GM19099 (cell line): ENCODE results near the gene SLC16A3.

Experiments used
- POLR2A ChIP-seq: IDR thresholded peaks from 3 replicates; pipeline ENCODE4 v1.6.1; 2011; ENCODE audit warnings: low read depth; ENCODE audit not compliant: insufficient read length; ENCODE audit errors: extremely low read depth

Gene SLC16A3

DNA sequence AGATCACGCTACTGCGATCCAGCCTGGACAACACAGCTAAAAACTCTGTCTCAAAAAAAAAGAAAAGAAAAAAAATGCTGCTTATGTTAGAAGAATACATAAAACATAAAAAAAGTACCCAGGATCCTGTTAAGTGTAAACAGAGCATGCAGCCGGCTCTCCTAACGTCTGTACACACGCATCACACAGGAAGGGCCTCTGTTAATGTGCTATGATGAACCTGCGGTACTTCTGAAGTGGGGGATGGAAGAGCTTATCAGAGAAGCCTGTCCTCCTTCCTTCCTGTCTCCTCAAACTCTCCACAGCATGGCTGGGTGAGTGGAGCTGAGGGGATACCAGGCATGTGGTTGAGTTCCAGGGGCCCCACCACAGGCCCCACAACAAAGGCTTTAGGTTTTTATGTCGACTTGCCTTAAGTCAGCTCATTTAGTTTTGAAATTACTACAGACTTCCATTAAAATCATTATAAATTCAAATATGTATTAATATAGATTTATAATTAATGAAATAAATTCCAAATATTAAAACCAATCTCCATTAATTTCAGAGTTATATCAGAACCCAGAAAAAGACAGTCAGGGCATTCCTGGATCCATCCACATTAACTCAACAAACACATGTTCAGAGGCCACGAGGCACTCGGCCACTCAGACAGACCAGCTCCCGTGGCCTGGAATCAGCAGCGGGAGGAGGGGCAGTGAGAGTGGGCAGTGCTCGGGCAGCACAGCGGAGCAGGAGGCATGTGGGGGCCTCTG is 27.9 kb upstream of the SLC16A3 start:
- TF ChIP-seq POLR2A, result no peak

DNA sequence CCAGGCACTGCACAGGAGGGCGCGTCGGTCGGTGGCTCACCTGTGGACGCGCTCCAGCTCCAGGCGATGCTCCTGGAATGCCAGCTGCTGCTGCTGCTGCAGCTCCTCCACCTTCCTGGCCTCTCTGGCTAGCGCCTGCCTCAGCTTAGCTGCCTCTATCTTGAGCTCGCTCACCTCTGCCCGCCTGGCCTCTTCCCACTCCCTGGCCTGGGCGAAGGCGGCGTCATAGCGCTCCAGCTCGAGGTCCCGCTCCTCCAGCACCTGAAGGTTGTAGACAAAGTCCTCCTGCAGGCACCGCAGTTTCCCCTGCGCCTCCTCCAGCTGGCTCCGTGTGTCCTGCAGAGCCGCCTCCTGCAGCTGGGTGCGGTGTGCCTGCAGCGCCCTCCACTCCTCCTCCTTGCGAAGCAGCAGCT is 27.3 kb upstream of the SLC16A3 start:
- no peak for TF ChIP-seq POLR2A

DNA sequence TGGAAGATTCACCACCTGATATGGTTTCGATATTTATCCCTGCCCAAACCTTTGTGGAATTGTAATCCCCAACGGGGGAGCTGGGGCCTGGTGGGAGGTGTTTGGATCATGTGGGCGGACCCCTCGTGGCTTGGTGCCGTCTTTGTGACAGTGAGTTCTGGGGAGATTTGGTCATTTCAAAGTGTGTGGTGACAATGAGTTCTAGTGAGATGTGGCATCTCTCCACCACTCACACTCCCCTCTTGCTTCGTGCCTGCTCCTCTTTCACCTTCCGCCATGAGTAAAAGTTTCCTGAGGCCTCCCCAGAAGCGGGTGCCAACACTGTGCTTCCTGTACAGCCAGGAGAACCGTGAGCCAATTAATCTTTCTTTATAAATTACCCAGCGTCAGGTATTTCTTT is 25.9 kb upstream of the SLC16A3 start:
- no peak for TF ChIP-seq POLR2A

DNA sequence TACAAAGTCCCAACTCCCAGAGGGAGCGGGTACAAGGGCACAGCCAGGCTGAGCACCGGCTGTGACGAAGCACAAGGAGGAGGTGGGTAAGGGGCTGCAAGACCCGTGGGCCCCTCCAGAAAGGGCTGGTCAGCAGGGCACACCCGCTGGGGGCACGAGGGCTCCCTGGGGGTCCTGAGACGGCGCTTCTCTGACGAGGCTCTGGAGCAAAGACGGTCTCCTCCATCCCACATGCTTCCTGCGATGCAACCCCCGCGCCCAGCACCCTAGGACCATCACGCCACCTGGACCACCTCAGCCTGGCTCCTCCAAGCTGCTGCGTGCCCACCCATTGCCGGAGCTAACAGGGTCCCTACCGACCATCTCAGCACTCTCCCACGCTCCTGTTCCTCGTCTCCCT is 24.9 kb upstream of the SLC16A3 start:
- TF ChIP-seq POLR2A, result no peak

DNA sequence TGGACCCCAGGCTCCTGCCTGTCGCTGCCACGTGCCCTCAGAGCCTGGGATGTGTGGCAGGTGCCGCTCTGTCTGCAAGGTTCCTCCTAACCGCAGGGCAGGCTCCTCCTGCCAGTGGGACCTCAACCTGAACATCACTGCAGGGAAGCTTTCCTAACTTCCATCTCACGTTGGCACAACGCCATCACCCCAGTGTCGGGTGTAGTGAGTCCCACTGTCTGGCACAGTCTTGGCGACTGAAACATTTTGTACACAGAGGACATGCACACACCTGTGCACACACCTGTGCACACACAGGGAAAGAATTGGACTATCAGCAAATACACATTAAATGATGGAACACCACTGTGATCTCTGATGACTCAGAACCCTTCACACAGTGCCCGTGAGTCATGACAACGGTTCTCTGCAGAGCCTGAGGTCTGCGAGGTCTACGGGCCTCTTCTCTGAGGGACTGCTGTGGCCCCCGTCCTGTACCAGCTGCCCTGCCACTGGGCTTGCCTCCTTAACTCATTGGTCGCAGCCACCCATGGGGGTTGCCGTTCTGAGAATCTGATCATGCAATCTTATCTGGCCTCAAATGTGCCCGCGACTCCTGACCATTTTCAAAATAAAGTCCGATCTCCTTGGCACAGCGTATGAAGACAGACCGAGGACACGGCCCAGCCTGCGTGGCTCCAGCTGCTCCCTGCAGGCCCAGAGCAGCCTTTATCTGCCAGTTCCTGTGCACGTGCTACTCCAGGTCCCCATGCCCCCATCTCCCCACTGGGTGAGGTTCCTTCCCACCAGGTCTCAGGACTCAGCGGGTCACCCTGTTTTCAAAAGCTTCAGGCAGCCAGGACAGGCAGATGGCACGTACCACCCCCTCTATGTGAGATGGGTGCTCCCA is 23.8 kb upstream of the SLC16A3 start:
- no peak for TF ChIP-seq POLR2A

DNA sequence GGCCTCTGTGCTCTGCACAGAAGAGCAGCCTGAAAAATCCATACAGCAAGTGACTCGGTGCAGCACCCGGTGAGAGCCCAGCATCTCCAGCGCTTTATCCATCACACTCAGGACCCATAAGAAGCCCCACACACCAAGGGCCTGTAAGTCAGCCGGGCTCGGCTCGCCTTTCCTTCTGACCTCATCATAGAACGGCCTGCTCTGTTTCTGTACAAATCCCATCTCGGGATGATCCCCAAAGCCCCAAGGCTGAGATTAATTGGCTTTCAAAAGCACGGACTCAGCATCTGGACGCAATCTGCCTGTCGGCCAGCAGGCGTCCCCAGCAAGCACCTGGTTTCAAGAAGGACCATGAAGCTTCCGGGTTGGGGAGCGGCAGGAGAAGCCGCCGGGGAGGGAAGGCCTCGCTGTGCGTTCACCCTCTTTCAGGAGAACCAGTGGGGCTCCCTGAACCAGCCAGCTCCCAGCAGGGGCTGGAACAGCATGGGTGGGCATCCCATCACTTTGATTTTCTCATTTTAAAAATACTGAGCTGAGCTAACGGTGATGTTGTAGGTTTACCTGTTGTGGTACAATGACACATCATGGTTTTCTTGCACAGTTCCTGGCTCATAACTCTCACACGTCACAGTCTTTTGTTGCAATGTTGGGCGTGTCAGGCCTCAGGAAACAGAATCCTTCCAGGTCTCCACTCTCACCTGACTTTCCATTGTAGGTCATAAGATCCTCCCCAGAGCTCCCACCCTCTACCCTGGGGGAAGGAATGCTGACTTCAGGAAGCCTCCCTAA is 22.9 kb upstream of the SLC16A3 start:
- peak; percentile 89 for TF ChIP-seq POLR2A

GRCh38 chr17:82212331-82213250 is 16.3 kb upstream of the SLC16A3 start, which contains the start of gene CCDC57:
CCDC57 (minus strand) TSS chr17:82212842; CDS start chr17:82201944, 10,898 bp downstream.
- peak; percentile 45 for TF ChIP-seq POLR2A

- TF ChIP-seq POLR2A, result no peak
Observed at GRCh38 chr17:82213251-82214011, 15.4 kb upstream of the SLC16A3 start.

GRCh38 chr17:82214012-82214628 is 14.7 kb upstream of the SLC16A3 start:
- TF ChIP-seq POLR2A, result no peak

- TF ChIP-seq POLR2A, result no peak
Observed at GRCh38 chr17:82215095-82215971, 13.5 kb upstream of the SLC16A3 start.

- no peak for TF ChIP-seq POLR2A
Observed at GRCh38 chr17:82215972-82216300, 12.9 kb upstream of the SLC16A3 start.
